Activated CD4-positive, alpha-beta T cell treated with anti-CD3 and anti-CD28 coated beads for 36 hours (primary cell): Measurements from ENCODE around the gene USP31. TPM values are rescaled to one million over a fixed set of nuclear protein-coding genes. Genes with fewer than 3 reads are reported as not detected.
A peak's percentile ranks its signal among the peaks of the same experiment; 100 is the strongest.

Experiments used
- ATAC-seq: fragments of 200-7000 bp; cut with Tn5 transposase; one replicate; pipeline ENCODE4 v1.10.0; 2021; ENCODE audit warnings: mild to moderate bottlenecking, moderate library complexity
- CTCF ChIA-PET: fragments of 350-600 bp; sonication (Branson Sonifier 250); formaldehyde crosslinking; loops from one replicate; lab custom pipeline; 2021; ENCODE audit warnings: antibody characterized with exemption; lab: Charles Lee
- POLR2A ChIA-PET: fragments of 350-600 bp; sonication (Branson Sonifier 250); formaldehyde crosslinking; loops from one replicate; lab custom pipeline; 2021; ENCODE audit warnings: antibody characterized with exemption, inconsistent platforms; lab: Charles Lee
- DNase-seq: peaks from one replicate; pipeline ENCODE4 v3.0.0-alpha.2; 2020
- H3K27ac Mint-ChIP-seq: one replicate; pipeline ENCODE4 v1.8.0; 2021; ENCODE audit warnings: mixed read lengths
- H3K27me3 Mint-ChIP-seq: one replicate; pipeline ENCODE4 v1.8.0; 2021; ENCODE audit warnings: mixed read lengths
- H3K36me3 Mint-ChIP-seq: one replicate; pipeline ENCODE4 v1.8.0; 2021; ENCODE audit warnings: low read depth, mixed read lengths
- H3K4me1 Mint-ChIP-seq: one replicate; pipeline ENCODE4 v1.8.0; 2021; ENCODE audit warnings: mixed read lengths
- H3K4me3 Mint-ChIP-seq: one replicate; pipeline ENCODE4 v1.8.0; 2021; ENCODE audit warnings: mild to moderate bottlenecking, moderate library complexity, mixed read lengths
- H3K9me3 Mint-ChIP-seq: one replicate; pipeline ENCODE4 v1.8.0; 2021; ENCODE audit warnings: low read depth, mixed read lengths
- intact Hi-C, 2 experiments: fragments of 100-400 bp; cut with DNase I in 1 of 2; cut with micrococcal nuclease in 1 of 2; formaldehyde crosslinking; loops; one replicate each; pipeline versions ENCODE4 v1.14.2 to v1.15.1; 2022 to 2024; cut with DNase I, micrococcal nuclease
- total RNA-seq, 2 experiments: library from RNA; stranded (reverse); gene quantifications; one replicate each; pipeline ENCODE4 v1.2.3, GENCODE V29; 2021

Gene USP31
- total RNA-seq, 2 experiments from 2014 or later = 5.3 to 5.9 TPM

- H3K4me3 Mint-ChIP-seq = peak within 1 kb of the TSS; percentile 45
- ChIA-PET CTCF (interaction anchor here (0.6 to 4.9 kb wide), 6 partner anchors 8 to 255 kb away, joined by 3 to 64 read pairs (median 3); no protein-coding TSS in a partner anchor), POLR2A (no interaction called here)
- no peaks in the 10 kb centered on the region for H3K9me3 Mint-ChIP-seq
- H3K27me3 Mint-ChIP-seq = peaks cover 52% of the 10 kb centered on the region
- H3K27ac Mint-ChIP-seq = no peak within 1 kb of the TSS
- H3K4me1 Mint-ChIP-seq = peaks cover 8% of the 10 kb centered on the region
- peak; percentile 17 for DNase-seq
- ATAC-seq = no peak
- H3K36me3 Mint-ChIP-seq = no peaks in the 10 kb centered on the region
- intact Hi-C loops = loop anchor here (1.0 kb wide), 3 partner anchors 34 to 413 kb away; partner anchors contain the start of genes NDUFAB1 (in 1 of the 2) and USP31 (in 1 of the 2)
These were observed 33.7 kb upstream of the USP31 start, which contains the start of gene SCNN1G for GRCh38 chr16:23182679-23183542. Gene SCNN1G, plus strand, starts transcription at chr16:23182745. Its CDS starts 3,527 bp downstream, at chr16:23186272.

- H3K36me3 Mint-ChIP-seq = no peaks in the 10 kb centered on the region
- POLR2A ChIA-PET = no interaction called here
- H3K27me3 Mint-ChIP-seq = peaks cover 50% of the 10 kb centered on the region
These were observed 33.0 kb upstream of the USP31 start for GRCh38 chr16:23182206-23182678.

GRCh38 chr16:23181506-23181905 lies 32.3 kb upstream of the USP31 start:
- intact Hi-C loops = no loop called here
- no peak for DNase-seq
- no peak for ATAC-seq

More at GRCh38 chr16:23182206-23182678, 33.0 kb upstream of the USP31 start:
- DNase-seq (peak; percentile 90), ATAC-seq (peak; percentile 99)
- Mint-ChIP-seq H3K4me1 (peaks cover 8% of the 10 kb centered on the region), H3K9me3 (no peaks in the 10 kb centered on the region), H3K4me3 (peak overlapping the region; percentile 45), H3K27ac (no peak overlapping the region)
- intact Hi-C loops = loop anchor here (1.0 kb wide), 3 partner anchors 33 to 414 kb away; partner anchors contain the start of genes NDUFAB1 (in 1 of the 2) and USP31 (in 1 of the 2)
- CTCF ChIA-PET = interaction anchor here (0.6 to 4.9 kb wide), 5 partner anchors 10 to 253 kb away, joined by 3 to 64 read pairs (median 3); no protein-coding TSS in a partner anchor

GRCh38 chr16:23175651-23176050 lies 26.4 kb upstream of the USP31 start:
- ATAC-seq (no peak), DNase-seq (no peak)
- Mint-ChIP-seq H3K27ac (no peak overlapping the region), H3K4me1 (no peaks in the 10 kb centered on the region), H3K9me3 (no peaks in the 10 kb centered on the region), H3K27me3 (peaks cover 38% of the 10 kb centered on the region), H3K4me3 (no peak overlapping the region), H3K36me3 (no peaks in the 10 kb centered on the region)
- intact Hi-C loops = no loop called here
- ChIA-PET CTCF (interaction anchor here (0.6 to 1.3 kb wide), 3 partner anchors 18 to 261 kb away, joined by 3 to 6 read pairs (median 4); no protein-coding TSS in a partner anchor), POLR2A (no interaction called here)

More at GRCh38 chr16:23181506-23181905, 32.3 kb upstream of the USP31 start:
- no peaks in the 10 kb centered on the region for H3K36me3 Mint-ChIP-seq
- CTCF ChIA-PET = interaction anchor here (0.5 to 4.9 kb wide), 7 partner anchors 10 to 253 kb away, joined by 3 to 64 read pairs (median 3); no protein-coding TSS in a partner anchor
- H3K9me3 Mint-ChIP-seq = no peaks in the 10 kb centered on the region
- H3K4me3 Mint-ChIP-seq = no peak overlapping the region
- peaks cover 47% of the 10 kb centered on the region for H3K27me3 Mint-ChIP-seq
- no peak overlapping the region for H3K27ac Mint-ChIP-seq
- POLR2A ChIA-PET = no interaction called here
- peaks cover 8% of the 10 kb centered on the region for H3K4me1 Mint-ChIP-seq

- Mint-ChIP-seq H3K4me3 (no peak overlapping the region), H3K9me3 (no peaks in the 10 kb centered on the region), H3K36me3 (no peaks in the 10 kb centered on the region), H3K4me1 (no peaks in the 10 kb centered on the region), H3K27me3 (peaks cover 39% of the 10 kb centered on the region), H3K27ac (no peak overlapping the region)
- POLR2A ChIA-PET = no interaction called here
- CTCF ChIA-PET = interaction anchor here (0.7 to 1.6 kb wide), 3 partner anchors 9 to 259 kb away, joined by 3 to 4 read pairs (median 3); no protein-coding TSS in a partner anchor
- DNase-seq (no peak), ATAC-seq (no peak)
- intact Hi-C loops = no loop called here
These were observed 25.4 kb upstream of the USP31 start for GRCh38 chr16:23174622-23175021.

- CTCF ChIA-PET = interaction anchor here (0.6 to 1.2 kb wide), 2 partner anchors 12 to 14 kb away, joined by 3 read pairs; no protein-coding TSS in a partner anchor
- peaks cover 30% of the 10 kb centered on the region for H3K27me3 Mint-ChIP-seq
These were observed 23.7 kb upstream of the USP31 start for GRCh38 chr16:23172994-23173393.

GRCh38 chr16:23172583-23172982 lies 23.3 kb upstream of the USP31 start:
- Mint-ChIP-seq H3K27ac (no peak overlapping the region), H3K36me3 (no peaks in the 10 kb centered on the region), H3K4me1 (no peaks in the 10 kb centered on the region), H3K9me3 (no peaks in the 10 kb centered on the region), H3K4me3 (no peak overlapping the region), H3K27me3 (peaks cover 33% of the 10 kb centered on the region)
- ATAC-seq = no peak
- intact Hi-C loops = no loop called here
- ChIA-PET CTCF (interaction anchor here (1.2 kb wide), 2 partner anchors 12 to 253 kb away, joined by 3 read pairs; no protein-coding TSS in a partner anchor), POLR2A (interaction anchor here (0.6 kb wide), 1 partner anchor 105 kb away, joined by 6 read pairs; no protein-coding TSS in a partner anchor)
- DNase-seq = no peak

More at GRCh38 chr16:23172994-23173393, 23.7 kb upstream of the USP31 start:
- no peak for ATAC-seq
- no peaks in the 10 kb centered on the region for H3K36me3 Mint-ChIP-seq
- no peak for DNase-seq
- POLR2A ChIA-PET = no interaction called here
- intact Hi-C loops = no loop called here
- no peaks in the 10 kb centered on the region for H3K4me1 Mint-ChIP-seq
- no peak overlapping the region for H3K4me3 Mint-ChIP-seq
- no peaks in the 10 kb centered on the region for H3K9me3 Mint-ChIP-seq
- no peak overlapping the region for H3K27ac Mint-ChIP-seq

- no peak overlapping the region for H3K27ac Mint-ChIP-seq
- ATAC-seq = no peak
- no peaks in the 10 kb centered on the region for H3K9me3 Mint-ChIP-seq
- H3K4me1 Mint-ChIP-seq = no peaks in the 10 kb centered on the region
- peaks cover 42% of the 10 kb centered on the region for H3K27me3 Mint-ChIP-seq
- POLR2A ChIA-PET = no interaction called here
- no peaks in the 10 kb centered on the region for H3K36me3 Mint-ChIP-seq
- CTCF ChIA-PET = no interaction called here
- intact Hi-C loops = no loop called here
- DNase-seq = no peak
- no peak overlapping the region for H3K4me3 Mint-ChIP-seq
These were observed 15.5 kb upstream of the USP31 start for GRCh38 chr16:23164736-23165135.

- no peak overlapping the region for H3K4me3 Mint-ChIP-seq
- ChIA-PET POLR2A (no interaction called here), CTCF (no interaction called here)
- no peak for DNase-seq
- no peak overlapping the region for H3K27ac Mint-ChIP-seq
- H3K9me3 Mint-ChIP-seq = no peaks in the 10 kb centered on the region
- H3K4me1 Mint-ChIP-seq = no peaks in the 10 kb centered on the region
- H3K27me3 Mint-ChIP-seq = peaks cover 44% of the 10 kb centered on the region
- intact Hi-C loops = no loop called here
- ATAC-seq = no peak
- H3K36me3 Mint-ChIP-seq = no peaks in the 10 kb centered on the region
These were observed 14.7 kb upstream of the USP31 start for GRCh38 chr16:23163921-23164320.

GRCh38 chr16:23160574-23160973 lies 11.3 kb upstream of the USP31 start:
- Mint-ChIP-seq H3K4me3 (no peak overlapping the region), H3K4me1 (peaks cover 7% of the 10 kb centered on the region), H3K36me3 (no peaks in the 10 kb centered on the region), H3K27me3 (peaks cover 32% of the 10 kb centered on the region), H3K9me3 (no peaks in the 10 kb centered on the region), H3K27ac (no peak overlapping the region)
- DNase-seq = no peak
- CTCF ChIA-PET = interaction anchor here (0.8 to 1.1 kb wide), 3 partner anchors 12 to 21 kb away, joined by 3 read pairs; no protein-coding TSS in a partner anchor
- intact Hi-C loops = no loop called here
- no peak for ATAC-seq
- POLR2A ChIA-PET = no interaction called here

GRCh38 chr16:23160082-23160481 lies 10.8 kb upstream of the USP31 start:
- Mint-ChIP-seq H3K4me1 (peaks cover 7% of the 10 kb centered on the region), H3K27ac (no peak overlapping the region), H3K4me3 (no peak overlapping the region), H3K9me3 (no peaks in the 10 kb centered on the region), H3K27me3 (peaks cover 27% of the 10 kb centered on the region), H3K36me3 (no peaks in the 10 kb centered on the region)
- POLR2A ChIA-PET = no interaction called here
- no peak for DNase-seq
- CTCF ChIA-PET = interaction anchor here (0.8 to 1.1 kb wide), 3 partner anchors 12 to 22 kb away, joined by 3 read pairs; no protein-coding TSS in a partner anchor
- intact Hi-C loops = no loop called here
- no peak for ATAC-seq
